GM23248 (cell line): ENCODE measurements around the gene DPP10. TPM values are rescaled to one million over a fixed set of nuclear protein-coding genes. Genes with fewer than 3 reads are reported as not detected.

Experiments
- DNase-seq: peaks from one replicate; pipeline ENCODE4 v3.0.0-alpha.2; 2015
- H2AFZ ChIP-seq: fragments of 200-600 bp; sonication (generic); 2 replicates; pipeline ENCODE4 v1.6.1; 2016; ENCODE audit warnings: antibody characterized with exemption
- H3F3A ChIP-seq: fragments of 200-600 bp; sonication (generic); 2 replicates; pipeline ENCODE4 v1.6.1; 2016; ENCODE audit warnings: mild to moderate bottlenecking, antibody characterized with exemption, mixed run types; ENCODE audit not compliant: insufficient read depth
- H3K27ac ChIP-seq: fragments of 200-600 bp; sonication (generic); 2 replicates; pipeline ENCODE4 v1.5.1; 2016; ENCODE audit warnings: mild to moderate bottlenecking
- H3K27me3 ChIP-seq: fragments of 200-600 bp; sonication (generic); replicated peaks from 2 replicates; pipeline ENCODE4 v1.6.1; 2016; ENCODE audit warnings: mild to moderate bottlenecking; ENCODE audit not compliant: insufficient read depth
- H3K36me3 ChIP-seq: fragments of 200-600 bp; sonication (generic); 2 replicates; pipeline ENCODE4 v1.6.1; 2016; ENCODE audit warnings: low read depth, mild to moderate bottlenecking
- H3K4me1 ChIP-seq: fragments of 200-600 bp; sonication (generic); 2 replicates; pipeline ENCODE4 v1.6.1; 2016; ENCODE audit warnings: mild to moderate bottlenecking; ENCODE audit not compliant: insufficient read depth
- H3K4me2 ChIP-seq: fragments of 200-600 bp; sonication (generic); one replicate; pipeline ENCODE4 v1.6.1; 2016; ENCODE audit warnings: mild to moderate bottlenecking; ENCODE audit not compliant: unreplicated experiment
- H3K4me3 ChIP-seq: fragments of 200-600 bp; sonication (generic); 2 replicates; pipeline ENCODE4 v1.5.1; 2016; ENCODE audit warnings: mild to moderate bottlenecking
- H3K79me2 ChIP-seq: fragments of 200-600 bp; sonication (generic); 2 replicates; pipeline ENCODE4 v1.6.1; 2016; ENCODE audit warnings: mild to moderate bottlenecking; ENCODE audit not compliant: insufficient read depth
- H3K9ac ChIP-seq: fragments of 200-600 bp; sonication (generic); 2 replicates; pipeline ENCODE4 v1.6.1; 2016; ENCODE audit warnings: mild to moderate bottlenecking
- H3K9me2 ChIP-seq: fragments of 200-600 bp; sonication (generic); 2 replicates; pipeline ENCODE4 v1.6.1; 2016; ENCODE audit warnings: mixed run types, mild to moderate bottlenecking, moderate library complexity; ENCODE audit not compliant: insufficient read depth
- H3K9me3 ChIP-seq: fragments of 200-600 bp; sonication (generic); one replicate; pipeline ENCODE4 v1.6.1; 2017; ENCODE audit warnings: low read depth
- H4K20me1 ChIP-seq: fragments of 200-600 bp; sonication (generic); 2 replicates; pipeline ENCODE4 v1.6.0; 2016; ENCODE audit not compliant: insufficient read depth
- EZH2 ChIP-seq: fragments of 200-600 bp; sonication (generic); IDR thresholded peaks from 2 replicates; pipeline ENCODE4 v1.6.1; 2018; ENCODE audit warnings: antibody characterized with exemption, mild to moderate bottlenecking; ENCODE audit not compliant: insufficient read depth, poor library complexity, severe bottlenecking
- EZH2phosphoT487 ChIP-seq: fragments of 200-600 bp; sonication (generic); IDR thresholded peaks from 2 replicates; pipeline ENCODE4 v1.6.1; 2018; ENCODE audit warnings: antibody characterized with exemption, moderate library complexity, mild to moderate bottlenecking, low read depth; ENCODE audit not compliant: insufficient read depth
- WGBS, 2 experiments: methylation state at CpG; one replicate each; pipeline ENCODE4 v1.1.6; 2015 to 2017; ENCODE audit warnings: low lambda C conversion rate in 2 of 2, low coverage in 1 of 2; ENCODE audit errors: missing lambda C conversion rate in 2 of 2; 5-methylcytosine and 5-hydroxymethylcytosine counted together
- in situ Hi-C: fragments of 300-500 bp; cut with MboI; formaldehyde crosslinking; loops from 2 replicates; pipeline ENCODE4 v1.15.0; 2020
- polyA plus RNA-seq: library from polyadenylated mRNA; unstranded; fragments of >200 nt; fragmentation: Nextera tagmentation; extraction: Ambion mirVana; gene quantifications from 2 replicates; pipeline ENCODE4 v1.2.1, GENCODE V29; 2016
- total RNA-seq: library from RNA; depleted of rRNA; stranded (reverse); fragments of >200 nt; shearing (Covaris generic); gene quantifications from 2 replicates; pipeline ENCODE4 v1.2.3, GENCODE V29; 2014

The DPP10 gene
- total and polyA plus RNA-seq, 2 experiments from 2014 or later, result not detected

GRCh38 chr2:114685102-114685501 is 242.7 kb downstream of the DPP10 start:
- Histone ChIP-seq H3K4me3 (no peak overlapping the region), H3K9me3 (no peaks in the 10 kb centered on the region), H3K4me1 (no peaks in the 10 kb centered on the region), H3K9me2 (no peaks in the 10 kb centered on the region), H2AFZ (no peak overlapping the region), H3K9ac (no peak overlapping the region), H4K20me1 (no peaks in the 10 kb centered on the region), H3F3A (no peaks in the 10 kb centered on the region), H3K36me3 (no peaks in the 10 kb centered on the region), H3K4me2 (no peak overlapping the region), H3K79me2 (no peaks in the 10 kb centered on the region), H3K27me3 (no peaks in the 10 kb centered on the region), H3K27ac (no peak overlapping the region)
- TF ChIP-seq EZH2 (no peak), EZH2phosphoT487 (no peak)
- no peak for DNase-seq
- WGBS, 2 experiments, result 15 to 17% methylated on average over 3 of the region's 3 CpGs
- in situ Hi-C loops, result no loop called here

GRCh38 chr2:114688241-114688640 is 245.8 kb downstream of the DPP10 start:
- no peak overlapping the region for H3K27ac ChIP-seq
- no peaks in the 10 kb centered on the region for H3K79me2 ChIP-seq
- H2AFZ ChIP-seq, result no peak overlapping the region
- in situ Hi-C loops, result no loop called here
- no peak for TF ChIP-seq EZH2phosphoT487
- TF ChIP-seq EZH2, result no peak
- H3K4me2 ChIP-seq, result no peak overlapping the region
- H3K36me3 ChIP-seq, result no peaks in the 10 kb centered on the region
- no peaks in the 10 kb centered on the region for H3K27me3 ChIP-seq
- H3K9me3 ChIP-seq, result no peaks in the 10 kb centered on the region
- H3K4me3 ChIP-seq, result no peak overlapping the region
- no peaks in the 10 kb centered on the region for H4K20me1 ChIP-seq
- H3K9me2 ChIP-seq, result no peaks in the 10 kb centered on the region
- no peaks in the 10 kb centered on the region for H3F3A ChIP-seq
- no peak for DNase-seq
- no peak overlapping the region for H3K9ac ChIP-seq
- H3K4me1 ChIP-seq, result no peaks in the 10 kb centered on the region

- no peaks in the 10 kb centered on the region for H3K9me3 ChIP-seq
- no peaks in the 10 kb centered on the region for H3K36me3 ChIP-seq
- DNase-seq, result no peak
- no peak overlapping the region for H3K4me3 ChIP-seq
- 0 to 9% methylated on average over 1 of the region's 1 CpG for WGBS, 2 experiments
- H3K4me1 ChIP-seq, result no peaks in the 10 kb centered on the region
- H2AFZ ChIP-seq, result no peak overlapping the region
- H3F3A ChIP-seq, result no peaks in the 10 kb centered on the region
- H3K79me2 ChIP-seq, result no peaks in the 10 kb centered on the region
- no peak overlapping the region for H3K27ac ChIP-seq
- no peak overlapping the region for H3K9ac ChIP-seq
- in situ Hi-C loops, result no loop called here
- no peaks in the 10 kb centered on the region for H3K9me2 ChIP-seq
- no peaks in the 10 kb centered on the region for H3K27me3 ChIP-seq
- H4K20me1 ChIP-seq, result no peaks in the 10 kb centered on the region
- no peak overlapping the region for H3K4me2 ChIP-seq
- no peak for TF ChIP-seq EZH2phosphoT487
- TF ChIP-seq EZH2, result no peak
These were observed 256.1 kb downstream of the DPP10 start for GRCh38 chr2:114698520-114698919.

DNA sequence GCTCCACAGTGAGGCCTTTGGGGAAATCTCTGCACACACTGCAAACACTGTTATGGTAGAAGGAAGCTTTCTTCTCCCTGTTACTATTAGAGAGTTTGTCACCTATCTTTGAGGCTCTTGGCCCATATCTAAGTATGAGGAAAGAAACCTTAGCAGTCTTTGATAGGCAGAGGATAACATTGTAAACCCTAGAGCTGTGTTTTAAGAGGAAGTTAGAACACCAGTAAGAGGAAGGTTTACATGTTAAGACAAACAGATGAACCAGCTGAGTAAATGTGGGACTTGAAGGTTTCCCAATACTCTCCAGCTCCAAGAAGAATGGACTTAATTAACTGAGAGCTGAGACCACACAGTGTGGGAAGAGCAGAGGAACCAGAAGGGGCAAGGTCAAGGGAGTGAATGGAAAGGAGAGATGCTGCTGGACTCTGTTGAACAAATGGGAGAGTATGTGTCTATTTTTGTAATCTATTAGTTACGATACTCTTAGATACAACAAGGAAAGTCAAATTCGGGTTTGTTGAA is 257.0 kb downstream of the DPP10 start:
- TF ChIP-seq EZH2phosphoT487 (no peak), EZH2 (no peak)
- WGBS, 2 experiments, result 37 to 51% methylated on average over 2 of the region's 2 CpGs
- Histone ChIP-seq H3K4me3 (no peak overlapping the region), H3K9ac (no peak overlapping the region), H3K36me3 (no peaks in the 10 kb centered on the region), H3K9me3 (no peaks in the 10 kb centered on the region), H3K27me3 (no peaks in the 10 kb centered on the region), H3K27ac (no peak overlapping the region), H3K79me2 (no peaks in the 10 kb centered on the region), H3K4me1 (no peaks in the 10 kb centered on the region), H4K20me1 (no peaks in the 10 kb centered on the region), H2AFZ (no peak overlapping the region), H3K9me2 (no peaks in the 10 kb centered on the region), H3F3A (no peaks in the 10 kb centered on the region), H3K4me2 (no peak overlapping the region)
- no peak for DNase-seq
- in situ Hi-C loops, result no loop called here

DNA sequence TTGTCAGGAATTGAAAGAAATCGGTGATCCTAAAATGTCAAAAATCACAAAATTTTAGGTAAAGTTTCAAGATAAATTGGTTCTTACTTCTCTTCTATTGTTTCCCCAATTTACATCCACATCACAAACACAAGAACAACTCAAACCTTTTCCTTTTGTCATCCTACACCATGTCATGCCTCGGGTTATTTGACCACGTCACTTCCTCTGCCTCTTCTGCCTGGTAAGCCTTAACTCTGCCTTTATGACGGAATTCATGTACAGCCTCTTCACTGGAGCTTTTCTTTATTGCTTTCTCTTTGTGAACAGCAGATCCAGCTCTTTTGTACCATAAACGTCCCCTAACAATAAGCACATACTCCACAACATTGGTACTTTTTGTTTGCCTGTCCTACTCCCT is 258.0 kb downstream of the DPP10 start:
- Histone ChIP-seq H3K36me3 (no peaks in the 10 kb centered on the region), H3K4me3 (no peak overlapping the region), H3K27me3 (no peaks in the 10 kb centered on the region), H3K4me2 (no peak overlapping the region), H3K9me3 (no peaks in the 10 kb centered on the region), H4K20me1 (no peaks in the 10 kb centered on the region), H2AFZ (no peak overlapping the region), H3K9ac (no peak overlapping the region), H3K9me2 (no peaks in the 10 kb centered on the region), H3F3A (no peaks in the 10 kb centered on the region), H3K4me1 (no peaks in the 10 kb centered on the region), H3K27ac (no peak overlapping the region), H3K79me2 (no peaks in the 10 kb centered on the region)
- in situ Hi-C loops, result no loop called here
- 22 to 25% methylated on average over 5 of the region's 5 CpGs for WGBS, 2 experiments
- no peak for TF ChIP-seq EZH2phosphoT487
- no peak for TF ChIP-seq EZH2
- DNase-seq, result no peak
